Measurements from ENCODE around the gene ABCA3.
A peak's percentile ranks its signal among the peaks of the same experiment; 100 is the strongest.
"Not testable (repeated sequence)": the region's sequence is repeated elsewhere in the genome, so short reads cannot be mapped to it uniquely, and the experiment has no call there.

Gene ABCA3

GRCh38 chr16:2340564-2341455, at the start of gene ABCA3:
Gene ABCA3, minus strand, starts transcription at chr16:2340728. Its CDS starts 14,262 bp downstream, at chr16:2326466.
- DNase-seq (ENCODE audit: low read depth) = peak; percentile 76

DNA sequence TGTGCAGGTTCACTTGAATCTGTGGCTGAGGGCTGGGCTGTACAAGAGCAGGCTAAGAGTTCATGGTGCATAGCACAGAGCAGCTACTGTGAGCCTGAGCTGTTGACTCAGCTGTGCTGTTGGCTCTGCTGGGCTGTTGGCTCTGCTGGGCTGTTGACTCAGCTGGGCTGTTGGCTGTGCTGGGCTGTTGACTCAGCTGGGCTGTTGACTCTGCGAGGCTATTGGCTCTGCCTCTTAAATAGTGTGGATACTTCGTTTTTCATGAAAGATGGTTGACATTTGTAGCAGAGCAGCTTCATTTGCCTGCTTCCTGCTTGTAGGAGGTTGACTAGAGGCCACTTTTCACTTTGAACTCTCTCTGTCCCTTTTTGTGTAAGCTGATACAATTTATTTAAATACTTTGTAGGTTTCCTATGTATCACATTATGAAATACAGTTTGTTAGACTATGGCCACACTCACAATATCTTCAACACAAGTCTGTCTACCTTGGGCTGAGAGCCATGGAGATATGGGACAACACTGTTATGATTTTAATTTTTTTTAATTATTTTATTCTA, 48.4 kb upstream of the ABCA3 start:
- peak; percentile 23 for DNase-seq (ENCODE audit: low read depth)

DNA sequence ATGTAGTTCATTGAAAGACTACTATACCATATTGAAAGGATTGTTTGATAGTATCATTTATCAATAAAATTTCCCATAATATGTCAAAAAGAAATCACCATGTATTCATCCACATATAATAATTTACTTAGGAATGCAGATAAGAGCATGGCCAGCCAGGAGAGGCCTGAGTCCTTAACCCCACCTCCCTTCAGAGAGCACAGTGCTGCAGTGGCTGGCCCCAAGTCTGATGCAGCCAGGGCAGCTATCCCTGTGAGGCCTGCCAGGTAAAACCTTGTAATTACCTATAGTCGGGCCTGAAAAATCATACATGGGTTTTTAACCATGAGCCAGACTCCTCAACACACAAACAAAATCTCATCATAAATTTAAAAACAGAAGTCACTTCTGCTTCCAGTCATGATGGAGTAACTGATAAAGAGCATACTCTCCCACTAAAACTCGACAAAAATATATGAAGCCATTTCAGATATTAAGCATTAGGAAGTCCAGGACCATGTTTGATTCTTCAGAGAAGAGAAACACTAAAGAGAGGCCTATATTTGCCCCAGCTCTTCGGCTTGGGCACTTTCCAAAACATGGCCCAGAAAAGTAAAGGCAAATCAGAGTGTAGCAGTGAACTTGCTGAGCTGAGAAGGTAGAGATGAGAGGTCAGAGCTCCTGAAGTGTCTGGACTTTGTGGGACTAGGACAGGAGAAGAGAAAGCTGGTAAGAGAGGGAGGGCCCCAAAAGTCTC, 47.8 kb upstream of the ABCA3 start:
- DNase-seq (ENCODE audit: low read depth) = no peak

DNA sequence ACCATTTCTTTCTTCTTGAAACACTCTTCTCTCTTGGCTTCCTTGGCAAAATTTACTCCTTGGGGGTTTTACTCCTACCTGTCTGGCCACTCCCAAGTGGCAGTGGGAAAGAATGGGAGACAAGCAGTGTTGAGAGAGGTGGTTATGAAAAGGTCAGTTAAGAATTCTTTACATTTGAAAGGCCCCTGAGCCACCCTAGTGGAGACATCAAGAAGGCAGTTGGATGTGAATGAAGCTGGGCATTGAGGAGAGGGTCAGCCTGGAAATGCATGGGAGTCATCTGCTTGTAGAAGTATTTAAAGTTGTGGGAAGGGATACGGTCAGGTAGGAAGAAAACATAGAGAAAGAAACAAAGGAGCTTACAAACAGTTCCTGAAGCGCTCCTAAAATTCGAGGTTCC, 46.5 kb upstream of the ABCA3 start:
- DNase-seq (ENCODE audit: low read depth) = no peak

GRCh38 chr16:2385982-2386381, 45.5 kb upstream of the ABCA3 start:
- not testable (repeated sequence) for DNase-seq (ENCODE audit: low read depth)

- DNase-seq (ENCODE audit: low read depth) = no peak
Observed at GRCh38 chr16:2385190-2385836, 44.8 kb upstream of the ABCA3 start.

GRCh38 chr16:2384426-2384825, 43.9 kb upstream of the ABCA3 start:
- DNase-seq (ENCODE audit: low read depth) = no peak

GRCh38 chr16:2383501-2383900, 43.0 kb upstream of the ABCA3 start:
- DNase-seq (ENCODE audit: low read depth) = no peak

DNA sequence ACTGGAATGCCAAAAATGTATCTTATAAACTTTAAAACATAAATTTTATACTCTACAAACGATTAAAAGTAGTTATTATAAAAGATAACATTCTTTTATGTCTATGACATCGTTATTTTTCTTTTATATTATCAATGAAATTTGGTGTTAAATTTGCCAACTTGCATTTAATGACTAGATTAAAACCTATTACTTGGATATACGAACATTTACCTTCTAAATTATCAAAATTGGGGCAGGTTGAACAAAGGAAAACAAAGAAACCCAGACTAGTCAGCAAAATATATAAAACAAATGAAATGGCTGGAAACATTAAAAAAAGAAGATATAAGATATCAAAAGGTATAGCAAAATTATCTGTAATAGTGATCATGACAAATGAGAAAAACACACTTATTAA, 34.1 kb upstream of the ABCA3 start:
- DNase-seq (ENCODE audit: low read depth) = no peak

DNA sequence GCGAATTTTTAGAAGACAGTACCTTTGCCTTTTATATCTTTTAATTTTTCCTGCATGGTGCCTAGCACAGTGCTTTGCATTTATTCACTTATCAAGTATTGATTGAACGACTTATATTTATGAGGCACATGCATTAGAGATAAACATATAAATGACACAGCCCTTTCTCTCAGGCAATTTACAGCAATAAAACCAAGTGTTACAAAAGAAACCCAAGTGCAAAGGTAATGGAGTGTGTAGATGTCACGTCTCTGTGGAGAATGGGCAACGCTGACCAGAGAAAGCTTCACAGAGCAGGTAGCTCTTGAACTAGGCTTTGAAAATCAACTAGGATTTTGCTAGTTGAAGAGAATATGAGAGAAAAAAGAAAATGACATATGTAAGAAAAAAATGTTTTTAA, 32.6 kb upstream of the ABCA3 start:
- DNase-seq (ENCODE audit: low read depth) = no peak

DNA sequence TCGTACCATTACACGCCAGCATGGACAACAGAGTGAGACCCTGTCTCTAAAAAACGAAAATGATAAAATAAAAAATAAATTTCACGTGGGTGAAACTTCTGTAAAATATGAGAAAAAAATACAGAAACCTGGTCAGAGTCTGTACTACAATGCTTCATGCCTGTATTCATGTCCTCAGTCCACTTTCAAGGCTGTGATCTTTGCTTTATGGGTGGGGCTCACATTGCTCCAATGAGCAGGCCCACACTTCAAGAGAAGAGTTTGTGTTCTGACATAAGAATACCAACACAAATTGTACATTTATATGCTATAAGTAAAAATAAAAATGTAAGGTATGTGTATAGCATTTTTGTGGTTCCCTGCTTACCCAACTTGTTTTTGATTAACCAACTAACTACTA, 32.2 kb upstream of the ABCA3 start:
- no peak for DNase-seq (ENCODE audit: low read depth)

DNA sequence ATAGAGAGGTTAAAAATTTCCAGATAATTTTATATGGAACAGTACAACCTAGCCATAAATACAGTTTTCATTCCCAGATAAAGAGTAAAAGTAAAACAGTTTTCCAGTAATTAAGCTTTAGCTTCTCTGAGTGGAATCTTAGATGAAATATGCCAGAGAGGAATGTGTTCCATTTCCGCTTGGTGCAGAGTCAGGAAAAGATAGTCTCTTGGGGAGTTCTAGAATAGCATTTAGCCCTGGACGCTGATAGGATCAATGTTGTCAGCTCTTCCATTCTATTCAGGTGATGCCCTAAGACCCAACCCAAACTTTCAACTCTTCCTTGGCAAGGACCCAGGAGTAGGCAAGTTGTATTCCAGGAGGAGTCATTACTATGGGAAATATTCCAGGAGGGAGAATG, 30.9 kb upstream of the ABCA3 start:
- no peak for DNase-seq (ENCODE audit: low read depth)

- no peak for DNase-seq (ENCODE audit: low read depth)
Observed at GRCh38 chr16:2370721-2371120, 30.2 kb upstream of the ABCA3 start.

- no peak for DNase-seq (ENCODE audit: low read depth)
Observed at GRCh38 chr16:2366660-2367309, 26.3 kb upstream of the ABCA3 start.

DNA sequence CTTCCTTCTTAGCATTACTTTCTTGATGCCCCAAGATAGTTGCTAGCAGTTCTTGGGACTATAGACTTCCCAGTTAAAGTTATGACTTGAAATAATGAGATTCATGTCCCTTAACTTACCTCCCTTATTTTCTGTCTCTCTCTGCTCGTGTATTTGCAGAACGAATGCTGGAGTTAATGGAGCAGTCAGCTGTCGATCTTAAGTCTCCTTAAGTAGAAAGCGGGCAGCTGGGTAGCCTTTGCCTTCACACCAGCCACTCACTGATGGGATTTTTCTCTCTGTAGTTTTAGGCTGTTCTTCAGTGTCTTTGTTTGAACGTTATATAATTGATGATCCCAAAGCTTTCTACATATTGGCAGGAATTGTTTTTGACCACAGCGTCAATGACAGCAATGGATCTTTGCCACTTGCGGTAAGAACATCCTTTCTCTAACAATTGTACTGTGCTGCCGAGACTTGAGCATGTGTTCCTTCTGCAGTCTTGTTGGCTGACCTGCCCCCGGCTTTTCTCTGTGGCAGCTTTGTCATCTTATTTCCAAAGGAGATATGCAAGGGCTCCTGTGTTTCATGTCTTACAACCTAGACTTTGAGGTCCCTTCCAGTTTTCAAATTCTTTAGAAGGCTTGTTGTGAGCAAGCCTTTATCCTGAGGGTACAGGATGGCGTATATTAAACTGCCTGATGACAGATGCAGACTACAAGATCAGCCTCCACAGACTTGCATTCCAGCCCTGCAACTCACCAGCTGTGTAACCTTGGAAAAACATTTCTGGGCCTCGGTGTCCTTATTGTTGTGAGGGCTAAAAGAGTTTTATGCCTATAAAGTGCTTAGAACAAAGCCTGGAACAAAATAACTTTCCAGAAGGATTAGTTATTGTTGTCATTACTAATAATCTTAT, 25.1 kb upstream of the ABCA3 start:
- peak; percentile 48 for DNase-seq (ENCODE audit: low read depth)

GRCh38 chr16:2364638-2365210, 24.2 kb upstream of the ABCA3 start:
- no peak for DNase-seq (ENCODE audit: low read depth)

DNA sequence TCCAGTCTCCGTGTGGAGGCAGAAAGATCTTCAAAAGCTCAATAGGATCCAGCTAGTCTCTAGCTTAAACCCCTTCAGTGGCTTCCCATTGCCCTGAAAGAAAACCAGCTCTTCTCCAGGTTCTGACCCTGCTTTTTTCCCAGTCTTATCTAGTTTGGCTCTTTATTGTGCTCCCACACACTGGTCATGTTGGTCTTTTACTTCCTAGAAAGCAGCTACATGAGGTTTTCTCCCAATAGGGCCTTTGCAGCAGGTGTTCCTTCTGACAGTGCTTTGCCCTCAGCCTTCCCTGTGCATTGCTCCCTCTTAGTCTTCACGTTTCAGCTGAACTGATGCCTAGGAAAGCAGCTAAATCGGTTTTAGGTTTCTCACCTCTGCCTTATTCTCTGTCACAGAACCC, 21.7 kb upstream of the ABCA3 start:
- no peak for DNase-seq (ENCODE audit: low read depth)

DNA sequence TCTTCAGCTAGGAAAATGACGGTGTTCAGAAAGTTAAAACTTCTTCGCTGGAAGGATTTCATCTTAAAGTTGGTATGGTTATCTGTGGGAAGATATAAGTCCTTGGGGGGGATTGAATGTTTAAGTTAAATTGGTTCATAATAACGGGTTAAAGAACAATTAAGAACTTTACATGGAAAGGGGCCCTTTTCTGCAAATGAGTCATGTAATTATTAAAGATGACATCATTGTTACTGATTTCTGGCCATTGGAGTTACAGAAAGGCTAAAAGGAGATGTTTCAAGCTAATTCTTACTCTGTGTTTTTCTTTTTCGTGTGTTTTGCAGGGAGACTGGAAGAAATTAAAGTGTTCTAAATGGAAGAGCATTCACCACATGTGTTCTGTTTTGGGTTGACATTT, 20.6 kb upstream of the ABCA3 start:
- DNase-seq (ENCODE audit: low read depth) = no peak

GRCh38 chr16:2359919-2360318, 19.4 kb upstream of the ABCA3 start:
- no peak for DNase-seq (ENCODE audit: low read depth)

DNA sequence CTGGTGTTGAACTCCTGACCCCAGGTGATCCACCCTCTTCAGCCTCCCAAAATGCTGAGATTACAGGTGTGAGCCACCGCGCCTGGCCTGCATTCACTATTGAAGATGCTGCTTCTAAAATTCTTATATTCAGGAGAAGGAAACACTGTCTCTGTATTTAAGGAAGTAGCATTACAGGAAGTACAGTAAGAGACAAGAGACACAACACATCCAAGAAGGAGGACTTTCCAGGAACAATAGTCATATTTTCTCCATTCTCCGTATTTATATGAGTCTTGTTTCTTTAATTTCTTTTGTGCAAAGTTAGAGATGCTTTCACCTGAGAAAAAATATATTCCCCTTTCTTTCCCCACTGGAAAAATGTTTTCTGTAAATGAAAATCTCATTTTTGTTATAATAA, 18.3 kb upstream of the ABCA3 start:
- DNase-seq (ENCODE audit: low read depth) = no peak

- no peak for DNase-seq (ENCODE audit: low read depth)
Observed at GRCh38 chr16:2357331-2357730, 16.8 kb upstream of the ABCA3 start.
